ENCODE measurements around the gene ASIC1. TPM values are rescaled to one million over a fixed set of nuclear protein-coding genes. Genes with fewer than 3 reads are reported as not detected.

The ASIC1 gene
- total RNA-seq, 1 donor from 2014 or later: 0.71 TPM

- DNase-seq (ENCODE audit: low spot score): no peak
These were observed 2.7 kb downstream of the ASIC1 start for GRCh38 chr12:50060120-50060468.

- no peak for DNase-seq (ENCODE audit: low spot score)
These were observed 3.8 kb downstream of the ASIC1 start for GRCh38 chr12:50061171-50061570.

DNA sequence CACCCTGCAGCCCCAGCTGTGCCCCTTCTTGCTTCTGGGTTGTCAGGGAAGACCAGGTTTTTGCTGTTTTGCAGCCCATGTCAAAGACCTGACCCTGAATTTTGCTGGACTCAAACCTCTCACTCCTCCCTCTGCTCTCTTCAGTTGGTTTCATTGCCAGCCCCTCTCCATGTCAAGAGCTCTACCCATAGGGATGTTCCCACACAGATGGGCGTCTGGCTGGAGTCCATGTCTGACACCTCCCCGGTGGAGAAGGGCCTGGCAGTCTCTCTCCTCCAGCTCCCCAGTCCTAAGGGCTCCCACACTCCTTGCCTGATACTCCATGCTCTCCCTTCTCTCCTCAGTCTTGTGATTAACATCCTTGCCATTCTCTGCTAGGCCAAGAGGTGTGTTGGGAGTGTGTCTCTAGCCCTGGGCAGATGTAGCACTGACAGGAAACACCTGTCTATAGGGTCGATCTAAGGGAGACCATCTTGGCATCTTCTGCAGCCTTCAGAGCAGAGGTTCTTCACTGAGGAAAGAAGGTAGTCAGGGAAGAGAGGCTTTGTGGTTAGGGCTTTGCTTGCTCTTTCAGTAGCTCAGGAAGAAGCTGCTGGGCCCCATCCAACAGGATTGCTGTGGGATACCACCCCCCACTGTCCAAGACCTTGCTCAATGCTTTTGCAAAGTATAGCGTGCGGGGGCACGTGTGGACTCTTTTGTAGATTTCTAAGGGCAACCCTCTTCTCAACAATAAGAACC is 4.7 kb downstream of the ASIC1 start:
- DNase-seq (ENCODE audit: low spot score): no peak

- no peak for DNase-seq (ENCODE audit: low spot score)
These were observed 5.5 kb downstream of the ASIC1 start for GRCh38 chr12:50062728-50063460.

DNA sequence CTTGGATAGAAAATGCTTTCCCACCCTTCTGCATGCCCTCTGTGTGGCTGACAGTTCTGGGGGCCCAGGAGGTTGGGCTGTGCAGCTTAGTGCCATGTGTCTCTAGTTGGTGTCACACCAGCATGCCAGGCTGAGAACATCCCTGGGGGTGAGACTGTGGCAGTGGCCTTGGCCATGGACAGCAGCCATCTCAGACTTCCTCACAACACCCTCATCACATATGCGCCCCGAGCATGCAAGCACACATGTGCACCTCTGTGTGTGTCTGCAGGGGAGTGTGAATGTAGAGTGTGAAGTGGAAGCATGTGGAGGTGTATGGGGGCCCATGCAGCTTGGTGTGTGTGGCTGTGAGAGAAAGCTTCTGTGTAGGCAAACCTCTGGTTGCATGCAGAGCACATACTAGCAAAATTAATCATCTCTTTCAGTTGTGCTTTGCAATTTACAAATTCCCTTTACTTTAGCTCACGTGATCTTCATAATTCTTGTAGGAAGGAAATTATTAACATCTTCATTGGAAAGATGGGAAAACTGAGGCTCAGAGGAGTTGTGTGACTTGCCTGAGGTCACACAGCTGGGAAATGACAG is 8.4 kb downstream of the ASIC1 start:
- no peak for DNase-seq (ENCODE audit: low spot score)

DNA sequence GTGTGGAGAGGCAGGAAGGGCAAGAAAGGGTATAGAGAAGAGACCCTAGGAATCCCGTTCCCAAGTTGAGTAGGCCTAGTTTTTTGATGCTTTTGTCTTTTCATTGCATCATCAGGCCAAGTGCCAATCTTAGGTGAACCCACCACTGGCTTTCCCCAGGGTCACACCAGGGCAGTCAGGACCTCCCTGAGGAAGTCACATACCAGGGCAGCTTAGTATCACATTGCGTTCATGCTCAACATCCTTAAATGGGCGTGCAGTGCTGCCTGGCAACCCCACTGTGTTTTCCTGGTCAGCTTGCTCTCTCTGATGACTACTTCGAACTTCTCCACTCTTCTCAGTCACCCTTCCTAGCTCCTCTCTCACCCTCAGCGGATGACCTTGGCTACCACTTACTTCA is 9.0 kb downstream of the ASIC1 start:
- no peak for DNase-seq (ENCODE audit: low spot score)

GRCh38 chr12:50069069-50069468 is 11.7 kb downstream of the ASIC1 start:
- DNase-seq (ENCODE audit: low spot score): no peak

- no peak for DNase-seq (ENCODE audit: low spot score)
These were observed 12.1 kb downstream of the ASIC1 start for GRCh38 chr12:50069539-50069938.

DNA sequence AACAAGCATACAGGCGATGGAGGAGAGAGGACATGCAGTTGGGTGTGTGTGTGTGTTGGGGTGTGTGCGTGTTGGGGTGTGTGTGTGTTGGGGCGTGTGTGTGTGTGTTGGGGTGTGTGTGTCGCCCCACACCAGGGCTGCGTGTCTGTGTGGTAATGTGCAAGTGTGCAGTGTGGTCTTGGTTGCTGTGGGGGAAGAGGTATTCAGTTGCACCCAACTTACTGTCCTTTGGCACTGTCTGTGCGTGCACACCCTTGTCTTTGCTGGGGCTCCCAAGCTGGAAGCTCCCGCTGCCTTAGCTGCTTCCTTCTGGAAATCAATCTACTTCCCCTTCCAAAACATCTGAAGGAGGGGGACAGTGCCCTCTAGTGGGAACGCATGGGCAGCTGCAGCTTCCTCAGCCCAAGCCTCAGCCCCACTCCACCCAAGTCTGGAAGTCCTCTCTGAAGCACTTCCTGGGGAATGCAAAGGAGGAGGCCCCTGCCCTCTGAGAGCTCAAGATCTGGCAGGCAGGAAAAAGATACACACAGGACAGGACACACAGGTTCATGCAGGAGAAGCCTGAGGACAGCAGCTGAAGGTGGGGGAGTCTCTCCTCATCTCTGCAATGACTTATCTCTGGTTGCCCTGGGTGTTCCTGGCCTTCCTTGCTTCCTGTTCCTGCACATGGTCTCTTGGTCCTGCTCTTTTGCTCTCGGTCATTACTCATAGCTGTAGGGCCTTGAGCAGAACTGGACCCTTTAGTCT is 13.1 kb downstream of the ASIC1 start:
- no peak for DNase-seq (ENCODE audit: low spot score)

DNA sequence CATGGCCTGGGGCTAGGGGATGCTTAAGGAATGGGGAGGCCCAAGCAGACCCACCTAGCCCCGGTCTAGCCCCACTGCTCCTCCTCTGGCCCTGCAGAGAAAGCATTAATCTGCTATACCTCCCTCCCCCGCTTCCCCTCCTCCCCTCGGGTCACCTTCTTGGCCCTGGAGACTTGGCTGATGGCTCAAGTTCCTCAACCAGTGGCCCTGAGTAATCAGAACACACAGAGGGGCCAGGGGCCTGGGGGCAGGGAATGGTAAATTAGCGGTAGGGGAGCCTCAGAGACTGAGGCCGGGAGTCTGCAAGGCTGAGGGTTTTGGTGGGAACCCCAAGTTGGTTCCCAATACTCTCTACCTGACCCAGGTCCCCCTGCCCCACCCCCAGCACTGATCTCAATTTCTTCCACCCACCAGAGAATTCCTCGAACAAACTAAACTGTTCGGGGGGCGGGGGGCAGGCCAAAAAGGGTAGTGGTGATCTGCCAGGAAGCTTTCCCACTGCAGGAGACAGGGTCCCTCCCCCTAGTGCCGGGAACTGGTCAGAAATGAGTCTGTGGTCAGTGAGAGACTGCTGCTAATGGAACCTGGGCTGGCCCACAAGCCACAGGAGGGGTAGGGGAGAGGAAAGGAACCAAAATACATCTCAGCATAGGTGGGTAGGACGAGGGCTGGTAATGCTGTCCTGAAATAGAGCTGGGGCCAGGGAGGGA is 15.0 kb downstream of the ASIC1 start:
- no peak for DNase-seq (ENCODE audit: low spot score)

GRCh38 chr12:50073206-50073605 is 15.8 kb downstream of the ASIC1 start:
- no peak for DNase-seq (ENCODE audit: low spot score)

DNA sequence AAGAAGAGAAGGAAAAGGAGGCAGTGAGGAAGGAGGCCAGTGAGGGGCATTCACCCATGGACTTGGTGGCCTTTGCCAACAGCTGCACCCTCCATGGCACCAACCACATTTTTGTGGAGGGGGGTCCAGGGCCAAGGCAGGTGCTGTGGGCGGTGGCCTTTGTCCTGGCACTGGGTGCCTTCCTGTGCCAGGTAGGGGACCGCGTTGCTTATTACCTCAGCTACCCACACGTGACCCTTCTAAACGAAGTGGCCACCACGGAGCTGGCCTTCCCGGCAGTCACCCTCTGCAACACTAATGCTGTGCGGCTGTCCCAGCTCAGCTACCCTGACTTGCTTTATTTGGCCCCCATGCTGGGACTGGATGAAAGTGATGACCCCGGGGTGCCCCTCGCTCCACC is 16.3 kb downstream of the ASIC1 start:
- no peak for DNase-seq (ENCODE audit: low spot score)

DNA sequence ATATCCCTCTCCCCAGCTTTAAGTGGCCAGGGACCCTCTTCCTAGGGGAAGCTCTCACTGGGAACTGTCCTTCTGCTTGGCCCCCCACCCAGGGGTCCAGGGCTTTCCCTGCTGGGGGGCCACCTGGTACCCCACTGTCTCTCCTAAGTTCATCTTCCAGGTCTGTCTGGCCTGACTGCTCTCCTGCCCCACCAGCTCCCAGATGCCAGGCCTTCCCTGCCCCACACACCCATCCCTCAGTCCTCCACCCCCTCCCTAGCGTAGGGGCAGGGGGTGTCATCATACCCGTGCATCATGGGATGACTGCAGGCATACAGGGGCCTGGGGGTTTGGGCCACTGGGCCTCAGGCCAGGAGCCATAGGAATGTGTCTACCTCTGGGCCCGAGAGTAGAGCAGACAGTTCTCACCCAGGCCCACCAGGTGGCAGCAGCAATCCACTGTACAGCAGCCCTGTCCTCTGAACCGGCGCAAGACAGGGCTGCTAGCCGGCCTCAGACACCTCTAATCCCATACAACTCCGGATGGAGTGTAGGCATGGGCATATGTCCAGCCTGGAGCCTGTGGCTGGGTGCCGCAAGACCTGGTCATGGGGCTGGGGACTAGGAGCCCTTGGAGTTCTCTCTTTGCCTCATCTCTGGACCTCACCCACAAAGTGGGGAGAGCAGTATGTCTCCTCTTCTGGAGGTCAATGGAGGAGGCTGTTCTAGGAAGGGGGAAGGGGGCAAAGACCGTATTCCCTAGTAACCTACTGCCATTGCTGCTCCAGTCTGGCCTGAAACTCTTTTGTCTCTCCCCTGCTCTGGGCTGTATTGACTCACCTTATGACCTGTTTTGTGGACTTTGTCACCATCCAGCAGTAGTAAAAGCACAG is 17.8 kb downstream of the ASIC1 start:
- DNase-seq (ENCODE audit: low spot score): peak; percentile 93

GRCh38 chr12:50075808-50076170 is 18.4 kb downstream of the ASIC1 start:
- DNase-seq (ENCODE audit: low spot score): no peak

- no peak for DNase-seq (ENCODE audit: low spot score)
These were observed 19.7 kb downstream of the ASIC1 start for GRCh38 chr12:50077099-50077498.

DNA sequence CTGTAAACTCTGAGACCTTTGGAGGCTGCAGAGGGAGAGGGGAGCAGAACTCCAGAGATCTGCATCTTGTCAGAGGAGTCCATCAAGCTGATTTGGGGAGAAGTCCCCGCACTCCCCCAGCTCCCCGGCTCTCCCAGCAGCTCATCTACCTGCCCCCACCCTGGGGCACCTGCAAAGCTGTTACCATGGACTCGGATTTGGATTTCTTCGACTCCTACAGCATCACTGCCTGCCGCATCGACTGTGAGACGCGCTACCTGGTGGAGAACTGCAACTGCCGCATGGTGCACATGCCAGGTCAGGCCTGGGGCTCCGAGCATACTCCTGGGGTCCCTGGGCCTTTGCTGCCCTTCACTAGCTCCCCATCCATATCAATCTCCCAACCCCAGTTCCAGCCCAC is 20.9 kb downstream of the ASIC1 start:
- no peak for DNase-seq (ENCODE audit: low spot score)

GRCh38 chr12:50079771-50080170 is 22.4 kb downstream of the ASIC1 start:
- no peak for DNase-seq (ENCODE audit: low spot score)

- no peak for DNase-seq (ENCODE audit: low spot score)
These were observed 23.9 kb downstream of the ASIC1 start for GRCh38 chr12:50081096-50081808.

DNA sequence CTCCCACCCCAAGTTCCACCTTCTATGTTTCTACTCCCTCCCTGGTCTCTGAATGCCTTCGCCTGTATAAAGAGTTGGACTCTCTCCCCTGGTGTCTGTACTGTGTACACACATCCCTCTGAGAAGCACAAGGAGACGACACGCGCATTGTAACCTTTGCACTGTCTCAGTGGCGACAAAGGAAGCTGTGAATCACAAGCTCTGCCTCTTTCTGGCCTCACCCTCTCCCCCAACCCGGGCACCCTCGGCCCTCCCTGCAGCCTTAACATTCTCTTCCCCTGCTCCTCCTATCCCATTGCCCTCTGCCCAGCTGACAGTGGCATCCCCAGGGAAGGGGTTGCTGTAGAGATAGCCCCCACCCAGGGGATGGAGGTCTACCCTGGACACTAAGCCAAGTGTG is 25.2 kb downstream of the ASIC1 start:
- DNase-seq (ENCODE audit: low spot score): no peak

DNA sequence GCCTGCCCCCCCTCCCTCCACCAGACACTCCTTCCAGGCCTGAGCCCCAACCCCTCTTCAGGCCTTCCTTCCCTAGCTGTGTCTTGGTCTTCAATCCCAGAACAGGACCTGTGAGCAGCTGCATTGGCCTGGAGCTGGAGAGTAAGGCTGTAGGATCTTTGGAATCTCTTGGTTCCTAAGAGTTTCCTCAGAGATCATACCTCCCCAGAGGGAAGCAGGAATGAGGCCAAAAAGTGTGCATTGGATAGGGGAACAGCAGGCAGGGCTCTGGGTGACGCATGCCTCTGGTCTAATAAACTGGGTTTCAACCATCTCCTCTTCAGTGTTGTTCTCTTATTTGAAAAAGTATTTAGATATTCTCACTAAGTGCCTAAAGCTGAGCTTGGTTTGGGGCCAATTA is 25.9 kb downstream of the ASIC1 start:
- DNase-seq (ENCODE audit: low spot score): no peak

Data from mesenteric fat pad (tissue), 1 donor.